Immature natural killer cell (primary cell): ENCODE measurements around the gene NPAS3. TPM values are rescaled to one million over a fixed set of nuclear protein-coding genes. Genes with fewer than 3 reads are reported as not detected.

ENCODE experiments used
- DNase-seq, 3 donors: peaks; one replicate each; pipeline ENCODE4 v3.0.0; 2022; ENCODE audit warnings: mixed read lengths in 1 of 3
- H3K27ac Mint-ChIP-seq, 6 donors: one replicate each; pipeline ENCODE4 v1.8.0; 2020; ENCODE audit warnings: mixed read lengths in 6 of 6, mild to moderate bottlenecking in 5 of 6, inconsistent platforms in 4 of 6, moderate library complexity in 3 of 6
- H3K27me3 Mint-ChIP-seq, 3 donors: one replicate each; pipeline ENCODE4 v1.8.0; 2020 to 2021; ENCODE audit warnings: low read depth in 3 of 3, mild to moderate bottlenecking in 3 of 3, mixed read lengths in 3 of 3, moderate library complexity in 3 of 3, inconsistent platforms in 1 of 3
- H3K36me3 Mint-ChIP-seq, 3 donors: one replicate each; pipeline ENCODE4 v1.8.0; 2020; ENCODE audit warnings: mixed read lengths in 3 of 3, inconsistent platforms in 2 of 3, mild to moderate bottlenecking in 2 of 3
- H3K4me1 Mint-ChIP-seq, 2 donors: one replicate each; pipeline ENCODE4 v1.8.0; 2020; ENCODE audit warnings: inconsistent platforms in 2 of 2, mild to moderate bottlenecking in 2 of 2, mixed read lengths in 2 of 2, moderate library complexity in 1 of 2
- H3K4me3 Mint-ChIP-seq, 5 donors: one replicate each; pipeline ENCODE4 v1.8.0; 2020; ENCODE audit warnings: mild to moderate bottlenecking in 5 of 5, mixed read lengths in 5 of 5, inconsistent platforms in 3 of 5, moderate library complexity in 3 of 5
- H3K9me3 Mint-ChIP-seq, 6 donors: one replicate each; pipeline ENCODE4 v1.8.0; 2020; ENCODE audit warnings: mild to moderate bottlenecking in 6 of 6, mixed read lengths in 6 of 6, inconsistent platforms in 4 of 6, moderate library complexity in 3 of 6
- polyA plus RNA-seq, 3 donors: library from polyadenylated mRNA; unstranded; fragments of 300-500 nt; fragmentation: Illumina TruSeq; gene quantifications; one replicate each; pipeline ENCODE4 v1.2.3, GENCODE V29; 2021

Gene NPAS3
- polyA plus RNA-seq, 3 donors from 2014 or later: not detected

DNA sequence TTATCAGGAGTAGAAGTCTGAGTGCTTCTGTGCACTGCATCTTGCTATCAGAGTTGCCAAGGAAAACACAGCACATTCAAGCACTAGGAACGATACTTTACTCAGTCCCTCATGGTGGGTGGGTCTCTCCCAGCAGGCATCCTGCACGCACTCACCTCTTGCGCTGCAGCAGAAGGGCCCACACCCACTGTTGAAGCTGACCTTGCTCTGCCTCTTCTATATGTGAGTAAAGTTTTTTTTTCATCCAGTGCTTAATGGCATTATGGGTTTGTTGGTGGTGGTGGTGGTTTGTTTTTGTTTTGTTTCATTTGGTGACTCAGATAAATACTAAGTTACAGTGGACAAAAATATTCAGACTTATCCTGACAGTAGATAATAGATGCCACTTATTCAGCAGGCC lies 663.7 kb downstream of the NPAS3 start:
- H3K27me3 Mint-ChIP-seq: peaks cover 0 to 1% (median 0%) of the 10 kb centered on the region in 3 donors
- DNase-seq: no peak
- no peaks in the 10 kb centered on the region for H3K4me1 Mint-ChIP-seq
- peaks cover 0 to 32% (median 9%) of the 10 kb centered on the region in 6 donors for H3K9me3 Mint-ChIP-seq
- no peak overlapping the region for H3K4me3 Mint-ChIP-seq
- H3K36me3 Mint-ChIP-seq: no peaks in the 10 kb centered on the region
- H3K27ac Mint-ChIP-seq: no peak overlapping the region

DNA sequence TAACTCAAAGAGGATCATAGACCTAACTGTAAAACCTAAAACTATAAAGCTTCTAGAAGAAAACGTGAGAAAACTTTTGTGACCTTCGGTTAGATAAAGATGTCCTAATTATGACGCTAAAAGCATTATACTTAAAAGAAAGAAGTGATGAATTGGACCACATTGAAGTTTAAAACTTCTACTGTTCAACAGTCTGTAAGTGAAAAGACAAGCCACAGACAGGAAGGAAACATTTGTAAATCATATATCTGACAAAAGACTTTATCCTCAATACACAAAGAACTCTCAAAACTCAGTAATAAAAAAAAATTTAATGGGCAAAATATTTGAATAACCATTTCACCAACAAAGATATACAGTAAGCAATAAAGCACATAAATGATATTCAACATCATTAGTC lies 667.9 kb downstream of the NPAS3 start:
- H3K27me3 Mint-ChIP-seq: peaks cover 0 to 1% (median 0%) of the 10 kb centered on the region in 3 donors
- H3K36me3 Mint-ChIP-seq: no peaks in the 10 kb centered on the region
- no peak overlapping the region for H3K4me3 Mint-ChIP-seq
- no peaks in the 10 kb centered on the region for H3K4me1 Mint-ChIP-seq
- DNase-seq: no peak
- H3K27ac Mint-ChIP-seq: no peak overlapping the region
- H3K9me3 Mint-ChIP-seq: peaks cover 0 to 21% (median 3%) of the 10 kb centered on the region in 6 donors

DNA sequence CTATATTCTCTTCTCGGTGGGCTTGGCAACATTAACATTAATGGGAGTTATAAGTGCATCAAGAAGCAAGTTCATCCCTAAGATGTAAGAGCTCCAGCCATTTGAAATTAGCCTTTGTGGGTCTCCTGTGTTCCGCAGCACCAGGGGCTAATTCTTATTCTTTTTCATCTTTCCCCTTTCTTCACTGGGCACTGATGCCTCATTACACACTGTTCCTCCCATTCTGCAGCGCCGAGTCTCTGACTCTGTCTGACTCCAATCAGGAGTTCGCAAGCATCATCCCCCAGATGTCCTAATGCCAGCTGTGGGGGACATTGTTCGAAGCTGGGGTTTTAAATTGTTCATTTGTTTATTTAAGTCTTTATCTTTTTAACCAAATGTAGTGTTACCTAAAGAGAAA lies 670.9 kb downstream of the NPAS3 start:
- H3K27me3 Mint-ChIP-seq: no peaks in the 10 kb centered on the region
- H3K4me1 Mint-ChIP-seq: no peaks in the 10 kb centered on the region
- no peak overlapping the region for H3K4me3 Mint-ChIP-seq
- H3K36me3 Mint-ChIP-seq: peaks cover 0 to 4% (median 0%) of the 10 kb centered on the region in 3 donors
- H3K9me3 Mint-ChIP-seq: peaks cover 0 to 11% (median 4%) of the 10 kb centered on the region in 6 donors
- H3K27ac Mint-ChIP-seq: no peak overlapping the region
- DNase-seq: no peak

DNA sequence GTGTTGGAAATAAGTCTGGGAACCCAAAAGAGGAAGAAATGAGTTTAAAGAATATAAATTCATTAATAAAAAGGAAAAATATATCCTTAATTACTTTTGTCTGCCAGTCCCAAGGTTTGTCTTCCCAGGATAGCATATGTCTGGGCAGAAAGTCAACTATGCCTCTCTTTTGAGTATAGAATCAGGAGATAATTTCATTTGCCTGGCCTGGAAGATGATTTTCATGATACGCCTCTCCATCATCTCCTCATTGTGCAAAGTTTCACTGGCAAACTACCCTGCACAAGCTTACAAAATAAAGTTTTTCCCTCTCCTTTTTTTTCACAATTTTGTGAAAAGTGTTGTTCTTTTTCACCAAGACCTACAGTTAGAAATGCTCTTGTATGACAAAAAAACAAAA lies 671.4 kb downstream of the NPAS3 start:
- no peaks in the 10 kb centered on the region for H3K4me1 Mint-ChIP-seq
- peaks cover 0 to 14% (median 5%) of the 10 kb centered on the region in 6 donors for H3K9me3 Mint-ChIP-seq
- no peak overlapping the region for H3K27ac Mint-ChIP-seq
- H3K4me3 Mint-ChIP-seq: no peak overlapping the region
- H3K27me3 Mint-ChIP-seq: peaks cover 0 to 2% (median 0%) of the 10 kb centered on the region in 3 donors
- peaks cover 0 to 4% (median 0%) of the 10 kb centered on the region in 3 donors for H3K36me3 Mint-ChIP-seq
- no peak for DNase-seq

DNA sequence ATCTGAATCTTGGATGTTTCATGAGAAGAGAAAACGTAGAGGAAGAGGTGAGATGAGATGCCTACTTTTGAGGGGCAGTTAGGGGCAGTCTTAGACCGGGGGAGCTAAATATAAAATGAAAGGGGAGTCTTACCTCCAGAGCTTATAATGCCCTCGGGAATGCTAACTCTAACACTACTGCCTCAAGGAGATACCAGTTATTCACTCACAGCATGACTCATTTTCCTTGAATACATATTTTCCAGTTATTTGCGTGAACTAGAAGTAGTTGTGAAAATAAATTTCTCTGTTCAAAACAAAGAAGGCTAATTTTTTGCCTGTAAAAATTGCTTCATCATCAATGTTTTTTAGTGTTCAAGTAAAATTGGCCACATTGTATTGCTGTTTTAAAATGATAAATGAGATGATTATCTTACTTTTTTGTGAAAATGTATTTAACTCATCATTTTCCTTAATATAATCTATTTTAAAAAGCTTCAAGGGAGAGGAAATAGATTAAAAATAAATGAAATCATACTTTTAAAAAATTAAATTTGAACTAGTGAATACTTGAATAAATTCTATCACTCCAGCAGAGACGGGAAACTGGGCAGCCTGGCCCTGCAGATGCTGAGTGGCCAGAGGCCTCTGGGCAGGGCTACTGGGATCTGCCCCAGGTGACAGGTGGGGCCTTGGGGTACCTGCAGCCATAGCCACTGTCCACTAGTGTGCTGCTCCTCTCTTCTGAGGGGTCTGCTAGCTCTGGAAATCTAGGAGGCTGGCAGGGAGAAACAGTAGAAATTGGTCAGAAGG lies 672.9 kb downstream of the NPAS3 start:
- peaks cover 0 to 4% (median 0%) of the 10 kb centered on the region in 3 donors for H3K36me3 Mint-ChIP-seq
- H3K27me3 Mint-ChIP-seq: peaks cover 0 to 3% (median 0%) of the 10 kb centered on the region in 3 donors
- H3K4me3 Mint-ChIP-seq: no peak overlapping the region

DNA sequence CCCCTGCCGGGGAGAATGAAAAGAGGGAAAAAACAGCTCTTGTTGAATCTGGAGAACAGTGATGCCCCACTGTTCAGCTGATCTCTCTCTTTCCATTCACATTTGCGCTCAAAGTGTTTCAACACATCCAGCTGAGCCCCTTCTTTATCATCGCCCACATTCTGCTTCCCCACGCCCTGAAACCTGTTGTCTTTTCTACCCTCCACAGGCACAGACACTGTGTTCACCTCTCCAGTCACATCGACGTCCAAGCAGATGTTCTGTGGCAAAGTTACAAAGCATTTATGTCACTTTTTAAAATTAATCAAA lies 673.5 kb downstream of the NPAS3 start:
- H3K27ac Mint-ChIP-seq: no peak overlapping the region
- H3K36me3 Mint-ChIP-seq: peaks cover 0 to 4% (median 0%) of the 10 kb centered on the region in 3 donors
- no peak overlapping the region for H3K4me3 Mint-ChIP-seq
- peaks cover 0 to 3% (median 0%) of the 10 kb centered on the region in 3 donors for H3K27me3 Mint-ChIP-seq
- H3K4me1 Mint-ChIP-seq: no peaks in the 10 kb centered on the region
- H3K9me3 Mint-ChIP-seq: peaks cover 0 to 21% (median 8%) of the 10 kb centered on the region in 6 donors
- DNase-seq: no peak

More for the DNA sequence above, 672.9 kb downstream of the NPAS3 start:
- H3K9me3 Mint-ChIP-seq: peaks cover 0 to 21% (median 8%) of the 10 kb centered on the region in 6 donors
- DNase-seq: no peak
- no peak overlapping the region for H3K27ac Mint-ChIP-seq
- H3K4me1 Mint-ChIP-seq: no peaks in the 10 kb centered on the region

DNA sequence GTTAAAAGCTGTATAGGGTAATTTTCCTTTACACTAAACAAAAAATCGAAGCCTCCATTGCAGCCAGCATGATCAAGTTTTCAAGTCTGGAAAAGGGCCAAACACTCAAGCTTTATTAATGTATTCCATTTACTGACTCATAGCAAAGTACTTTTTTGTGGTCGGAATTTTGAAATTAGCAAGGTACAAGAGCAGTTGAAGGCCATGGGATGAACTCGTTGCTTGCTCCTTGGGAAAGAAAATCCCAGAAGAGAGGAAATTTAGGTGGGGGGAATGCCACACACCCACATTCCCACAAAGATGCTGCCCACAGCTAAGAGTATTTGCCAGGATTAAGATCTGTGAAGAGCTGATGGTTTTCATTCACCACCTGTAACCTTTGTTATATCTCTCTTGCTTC lies 678.5 kb downstream of the NPAS3 start:
- H3K9me3 Mint-ChIP-seq: peaks cover 0 to 24% (median 6%) of the 10 kb centered on the region in 6 donors
- H3K36me3 Mint-ChIP-seq: peaks cover 0 to 4% (median 0%) of the 10 kb centered on the region in 3 donors
- no peak overlapping the region for H3K4me3 Mint-ChIP-seq
- no peak overlapping the region for H3K27ac Mint-ChIP-seq
- H3K4me1 Mint-ChIP-seq: no peaks in the 10 kb centered on the region
- H3K27me3 Mint-ChIP-seq: peaks cover 0 to 3% (median 0%) of the 10 kb centered on the region in 3 donors
- DNase-seq: no peak

DNA sequence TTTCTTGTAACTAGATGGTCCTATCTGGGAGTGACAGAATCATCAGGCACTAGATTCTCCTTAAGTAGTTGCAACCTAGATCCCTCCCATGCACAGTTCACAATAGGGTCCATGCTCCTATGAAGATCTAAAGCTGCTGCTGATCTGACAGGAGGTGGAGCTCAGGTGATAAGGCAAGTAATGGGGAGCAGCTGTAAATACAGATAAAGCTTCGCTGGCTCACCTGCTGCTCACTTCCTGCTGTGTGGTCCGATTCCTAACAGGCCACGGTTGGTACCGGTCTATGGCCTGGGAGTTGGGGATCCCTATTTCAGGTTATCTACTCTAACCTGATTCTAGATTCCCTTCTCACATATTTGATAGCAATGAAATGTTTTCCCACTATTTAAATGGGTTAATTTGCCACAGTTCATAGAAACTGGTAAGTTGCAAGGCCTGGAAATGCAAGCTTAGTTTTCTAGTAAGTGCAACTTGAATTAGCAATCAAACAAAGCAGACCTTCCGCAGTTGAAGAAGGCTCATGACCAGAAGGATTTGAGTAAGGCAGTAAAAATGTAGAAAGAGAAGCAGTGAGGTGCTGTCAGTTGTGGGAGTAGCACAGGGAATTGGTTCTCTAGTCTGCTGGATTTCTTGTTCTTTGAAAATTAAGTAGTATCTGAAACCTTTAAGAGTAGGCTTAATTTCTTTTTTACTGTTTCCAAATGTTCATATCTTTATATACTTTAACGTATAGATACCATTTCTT lies 679.9 kb downstream of the NPAS3 start:
- Mint-ChIP-seq H3K4me3 (no peak overlapping the region), H3K4me1 (no peaks in the 10 kb centered on the region), H3K9me3 (peaks cover 0 to 30% (median 7%) of the 10 kb centered on the region in 6 donors), H3K27ac (no peak overlapping the region), H3K27me3 (peaks cover 0 to 3% (median 0%) of the 10 kb centered on the region in 3 donors), H3K36me3 (peaks cover 0 to 3% (median 0%) of the 10 kb centered on the region in 3 donors)
- no peak for DNase-seq

DNA sequence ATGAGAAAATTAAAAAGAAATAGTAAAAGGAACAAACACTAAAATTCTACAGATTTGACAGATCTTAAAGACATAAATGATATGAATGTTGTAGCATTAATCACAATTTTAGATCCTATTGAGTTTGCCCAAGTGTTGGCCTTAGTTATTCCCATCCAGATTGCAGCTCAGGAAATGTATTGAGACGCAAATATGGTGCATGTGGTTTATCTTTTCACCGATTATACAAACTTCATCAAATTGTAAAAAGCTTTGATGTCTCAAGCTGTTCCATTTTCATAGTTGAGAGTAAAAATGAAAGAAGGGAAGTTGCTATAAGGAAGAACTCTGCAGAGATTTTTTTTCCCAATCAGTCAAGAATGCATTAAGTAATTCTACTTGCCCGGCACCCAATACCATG lies 683.8 kb downstream of the NPAS3 start:
- Mint-ChIP-seq H3K4me3 (no peak overlapping the region), H3K36me3 (no peaks in the 10 kb centered on the region), H3K4me1 (no peaks in the 10 kb centered on the region), H3K9me3 (peaks cover 0 to 32% (median 2%) of the 10 kb centered on the region in 6 donors), H3K27ac (no peak overlapping the region), H3K27me3 (no peaks in the 10 kb centered on the region)
- no peak for DNase-seq

DNA sequence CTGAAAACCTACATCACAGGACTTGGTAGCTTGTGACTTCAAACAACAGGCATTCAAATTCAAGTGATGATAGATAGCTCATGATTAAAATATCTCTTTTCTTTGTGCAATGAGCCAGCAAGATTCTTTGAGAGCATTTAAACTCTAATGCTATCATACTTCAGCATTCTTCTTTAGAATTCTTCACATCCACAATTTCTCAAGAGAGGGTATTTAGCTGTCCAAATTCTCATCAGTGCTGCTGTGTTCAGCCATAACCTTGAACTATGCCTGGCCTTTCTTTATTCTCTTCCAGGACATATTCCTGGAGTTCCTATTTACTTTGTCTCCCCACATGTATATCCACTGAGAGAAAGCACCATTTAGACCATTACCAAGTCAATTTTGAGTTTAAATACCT lies 691.1 kb downstream of the NPAS3 start:
- Mint-ChIP-seq H3K4me1 (no peaks in the 10 kb centered on the region), H3K27me3 (no peaks in the 10 kb centered on the region), H3K9me3 (peaks cover 0 to 27% (median 4%) of the 10 kb centered on the region in 6 donors), H3K36me3 (no peaks in the 10 kb centered on the region), H3K4me3 (no peak overlapping the region), H3K27ac (no peak overlapping the region)
- DNase-seq: no peak

DNA sequence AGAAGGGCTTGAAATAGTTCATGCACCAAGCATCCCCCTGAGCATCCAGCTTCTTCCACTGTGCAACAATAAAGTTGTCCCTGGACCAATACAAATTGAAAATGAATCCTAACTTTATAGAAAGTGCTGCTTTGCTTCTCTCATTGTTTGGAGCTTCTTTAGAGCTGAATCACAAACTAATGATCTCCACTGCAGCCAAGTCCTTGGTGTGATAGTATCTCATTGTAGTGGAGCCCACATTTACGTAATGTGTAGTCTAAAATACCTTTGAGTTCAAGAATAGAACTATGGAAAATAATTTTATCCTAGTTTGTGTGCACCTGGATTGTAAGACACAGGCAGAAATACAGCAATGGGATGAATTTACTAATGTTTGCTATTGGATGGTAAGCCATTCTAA lies 692.3 kb downstream of the NPAS3 start:
- DNase-seq: no peak
- H3K4me1 Mint-ChIP-seq: no peaks in the 10 kb centered on the region

DNA sequence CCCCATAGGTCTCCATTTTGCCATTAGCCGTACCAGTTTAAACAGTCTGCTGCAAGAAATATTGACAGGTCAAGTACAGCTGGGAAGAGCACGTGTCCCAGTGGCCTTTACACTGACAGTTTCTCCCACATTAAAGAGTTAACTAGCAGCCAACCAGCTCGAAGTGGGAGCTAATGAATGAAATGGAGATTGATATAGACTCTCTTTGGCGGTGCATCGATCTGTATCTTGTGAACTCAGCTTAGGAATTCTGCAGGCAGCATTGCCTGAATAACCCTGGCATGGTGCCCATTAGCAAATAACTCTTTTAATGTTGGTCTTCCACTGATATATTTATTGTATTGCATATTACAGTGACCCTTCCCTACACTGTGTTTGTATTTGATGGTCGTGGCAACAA lies 692.8 kb downstream of the NPAS3 start:
- no peak for DNase-seq
- Mint-ChIP-seq H3K9me3 (peaks cover 0 to 19% (median 4%) of the 10 kb centered on the region in 6 donors), H3K4me1 (no peaks in the 10 kb centered on the region), H3K36me3 (no peaks in the 10 kb centered on the region), H3K4me3 (no peak overlapping the region), H3K27me3 (no peaks in the 10 kb centered on the region), H3K27ac (no peak overlapping the region)

More for the DNA sequence above, 692.3 kb downstream of the NPAS3 start:
- Mint-ChIP-seq H3K4me3 (no peak overlapping the region), H3K36me3 (no peaks in the 10 kb centered on the region), H3K27me3 (no peaks in the 10 kb centered on the region), H3K9me3 (peaks cover 0 to 23% (median 4%) of the 10 kb centered on the region in 6 donors), H3K27ac (no peak overlapping the region)

DNA sequence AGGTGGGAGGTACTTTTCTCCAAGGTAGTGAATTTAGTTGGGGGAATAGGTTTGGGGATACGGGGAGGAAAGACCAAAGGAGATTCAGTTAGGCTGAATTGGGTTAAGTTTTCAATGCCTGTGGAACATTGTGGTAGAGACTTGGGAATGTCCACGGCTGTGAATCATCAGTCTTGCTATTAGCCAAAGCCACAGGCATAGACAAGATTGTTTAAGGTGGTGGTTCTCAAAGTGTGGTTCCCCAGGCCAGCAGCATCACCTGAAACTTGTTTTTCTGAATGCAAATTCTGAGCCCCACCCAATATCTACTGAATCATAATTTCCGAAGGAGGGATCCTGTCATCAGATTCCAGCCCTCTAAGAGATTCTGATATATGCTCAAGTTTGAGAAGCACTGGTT lies 696.0 kb downstream of the NPAS3 start:
- Mint-ChIP-seq H3K36me3 (no peaks in the 10 kb centered on the region), H3K27me3 (no peaks in the 10 kb centered on the region)

DNA sequence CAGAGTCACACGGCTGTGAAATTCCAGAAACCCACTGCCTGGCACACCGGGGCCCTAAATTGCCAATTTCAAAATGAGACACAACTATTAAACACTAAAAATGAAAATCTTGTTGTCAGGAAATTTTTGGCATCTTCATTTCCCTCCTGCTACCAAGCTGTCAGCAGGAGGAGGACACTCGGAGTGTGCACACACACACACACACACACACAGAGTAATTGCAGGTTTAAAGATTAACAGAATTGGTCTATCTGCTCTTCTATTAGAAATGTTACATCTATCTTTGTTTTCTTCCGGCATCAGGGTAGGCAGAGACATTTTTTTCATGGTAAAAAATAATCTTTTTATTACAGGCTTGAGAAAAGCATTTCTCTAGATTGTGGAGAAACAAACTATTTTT lies 698.0 kb downstream of the NPAS3 start:
- Mint-ChIP-seq H3K4me3 (no peak overlapping the region), H3K4me1 (no peaks in the 10 kb centered on the region), H3K27ac (no peak overlapping the region), H3K9me3 (peaks cover 0 to 14% (median 1%) of the 10 kb centered on the region in 6 donors), H3K36me3 (no peaks in the 10 kb centered on the region), H3K27me3 (no peaks in the 10 kb centered on the region)
- DNase-seq: no peak

More for the DNA sequence above, 696.0 kb downstream of the NPAS3 start:
- Mint-ChIP-seq H3K9me3 (peaks cover 0 to 14% (median 4%) of the 10 kb centered on the region in 6 donors), H3K4me1 (no peaks in the 10 kb centered on the region), H3K27ac (no peak overlapping the region), H3K4me3 (no peak overlapping the region)
- no peak for DNase-seq
